ENCODE data around the gene PTK6. TPM values are rescaled to one million over a fixed set of nuclear protein-coding genes. Genes with fewer than 3 reads are reported as not detected.

Gene PTK6
- total RNA-seq, 4 donors from 2014 or later = 8.3 to 109 (median 84.5) TPM

GRCh38 chr20:63553933-63554290 is 16.7 kb upstream of the PTK6 start, which contains the start of gene FNDC11:
Gene FNDC11, plus strand, starts transcription at chr20:63554159. Its CDS starts 1,505 bp downstream, at chr20:63555664.
- Histone ChIP-seq H3K4me3 (peak within 1 kb of the TSS; percentile 44 to 60 (median 54)), H3K27me3 (no peaks in the 10 kb centered on the region), H3K4me1 (peaks cover 0 to 25% (median 18%) of the 10 kb centered on the region in 4 donors), H3K27ac (peak within 1 kb of the TSS in 2 of 4 donors; percentile 61 to 71), H3K36me3 (peaks cover 0 to 2% (median 0%) of the 10 kb centered on the region in 3 donors), H3K9me3 (no peaks in the 10 kb centered on the region)
- TF ChIP-seq POLR2A (IDR thresholded peaks at IDR 0.05) = no peak
- TF ChIP-seq, protein P1, sequence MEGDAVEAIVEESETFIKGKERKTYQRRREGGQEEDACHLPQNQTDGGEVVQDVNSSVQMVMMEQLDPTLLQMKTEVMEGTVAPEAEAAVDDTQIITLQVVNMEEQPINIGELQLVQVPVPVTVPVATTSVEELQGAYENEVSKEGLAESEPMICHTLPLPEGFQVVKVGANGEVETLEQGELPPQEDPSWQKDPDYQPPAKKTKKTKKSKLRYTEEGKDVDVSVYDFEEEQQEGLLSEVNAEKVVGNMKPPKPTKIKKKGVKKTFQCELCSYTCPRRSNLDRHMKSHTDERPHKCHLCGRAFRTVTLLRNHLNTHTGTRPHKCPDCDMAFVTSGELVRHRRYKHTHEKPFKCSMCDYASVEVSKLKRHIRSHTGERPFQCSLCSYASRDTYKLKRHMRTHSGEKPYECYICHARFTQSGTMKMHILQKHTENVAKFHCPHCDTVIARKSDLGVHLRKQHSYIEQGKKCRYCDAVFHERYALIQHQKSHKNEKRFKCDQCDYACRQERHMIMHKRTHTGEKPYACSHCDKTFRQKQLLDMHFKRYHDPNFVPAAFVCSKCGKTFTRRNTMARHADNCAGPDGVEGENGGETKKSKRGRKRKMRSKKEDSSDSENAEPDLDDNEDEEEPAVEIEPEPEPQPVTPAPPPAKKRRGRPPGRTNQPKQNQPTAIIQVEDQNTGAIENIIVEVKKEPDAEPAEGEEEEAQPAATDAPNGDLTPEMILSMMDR (IDR thresholded peaks at IDR 0.05) = no peak
- DNase-seq = peak in 2 of 3 donors; percentile 54 to 76

DNA sequence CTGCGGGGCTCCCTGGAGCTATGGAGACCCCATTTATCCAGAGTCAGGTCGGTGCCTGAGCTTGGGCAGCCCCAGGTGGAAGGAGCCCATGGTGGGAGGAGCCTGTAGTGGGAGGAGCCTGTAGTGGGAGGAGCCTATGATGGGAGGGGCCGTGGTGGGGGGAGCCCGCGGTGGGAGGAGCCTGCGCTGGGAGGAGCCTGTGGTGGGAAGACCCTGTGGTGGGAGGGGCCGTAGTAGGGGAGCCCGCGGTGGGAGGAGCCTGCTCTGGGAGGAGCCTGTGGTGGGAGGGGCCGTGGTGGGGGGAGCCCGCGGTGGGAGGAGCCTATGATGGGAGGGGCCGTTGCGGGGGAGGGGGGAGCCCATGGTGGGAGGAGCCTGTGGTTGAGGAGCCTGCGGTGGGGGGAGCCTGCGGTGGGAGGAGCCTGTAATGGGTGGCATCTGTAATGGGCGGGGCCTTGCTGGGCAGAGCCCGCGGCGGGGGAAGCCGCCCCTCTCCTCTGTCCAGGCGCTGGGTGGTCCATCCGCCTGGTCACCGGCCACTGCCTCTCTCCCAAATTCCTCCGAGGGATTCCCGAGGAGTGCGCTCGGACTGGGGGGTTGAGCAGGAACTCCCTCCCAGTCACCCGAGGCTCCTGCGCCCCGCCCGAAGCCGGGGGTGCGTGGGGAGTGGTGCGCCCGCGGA is 16.2 kb upstream of the PTK6 start:
- DNase-seq = peak; percentile 80 to 90 (median 85)
- Histone ChIP-seq H3K4me3 (peak overlapping the region; percentile 44 to 60 (median 54)), H3K9me3 (no peaks in the 10 kb centered on the region), H3K27me3 (peaks cover 0 to 4% of the 10 kb centered on the region in 2 donors), H3K4me1 (peaks cover 0 to 27% (median 15%) of the 10 kb centered on the region in 4 donors), H3K27ac (peak overlapping the region in 2 of 4 donors; percentile 61 to 71), H3K36me3 (no peaks in the 10 kb centered on the region)
- no peak for TF ChIP-seq POLR2A (IDR thresholded peaks at IDR 0.05)
- TF ChIP-seq, protein P1 (IDR thresholded peaks at IDR 0.05) = no peak

GRCh38 chr20:63552481-63553249 is 15.5 kb upstream of the PTK6 start:
- TF ChIP-seq POLR2A (IDR thresholded peaks at IDR 0.05) = no peak
- TF ChIP-seq, protein P1 (IDR thresholded peaks at IDR 0.05) = no peak
- H3K4me3 ChIP-seq = no peak overlapping the region
- no peaks in the 10 kb centered on the region for H3K36me3 ChIP-seq
- H3K27me3 ChIP-seq = peaks cover 0 to 5% of the 10 kb centered on the region in 2 donors
- no peaks in the 10 kb centered on the region for H3K9me3 ChIP-seq
- peak in 2 of 3 donors; percentile 67 to 73 for DNase-seq
- H3K27ac ChIP-seq = peak overlapping the region in 1 of 4 donors; percentile 71
- peaks cover 0 to 34% (median 15%) of the 10 kb centered on the region in 4 donors for H3K4me1 ChIP-seq

DNA sequence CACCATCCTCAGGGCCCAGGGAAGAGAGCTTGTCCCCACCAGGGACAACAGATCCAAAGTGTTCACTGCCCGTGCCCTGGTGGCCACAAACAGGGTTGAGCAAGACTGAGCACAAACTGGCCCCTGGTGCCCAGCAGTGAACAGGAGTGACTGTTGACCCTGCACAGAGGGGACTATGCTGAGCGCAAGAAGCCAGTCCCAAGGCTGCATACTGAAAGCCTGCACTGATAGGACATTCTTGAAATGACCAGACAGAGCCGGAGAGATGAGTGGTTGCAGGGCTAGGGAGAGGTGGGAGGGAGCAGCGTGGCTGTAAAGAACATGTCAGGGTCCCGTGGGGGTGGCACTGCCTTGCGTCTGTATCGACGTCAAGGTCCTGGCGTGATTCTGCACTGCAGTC is 13.9 kb upstream of the PTK6 start:
- Histone ChIP-seq H3K27ac (no peak overlapping the region), H3K36me3 (no peaks in the 10 kb centered on the region), H3K4me1 (peaks cover 0 to 46% (median 15%) of the 10 kb centered on the region in 4 donors), H3K4me3 (no peak overlapping the region), H3K27me3 (peaks cover 0 to 5% of the 10 kb centered on the region in 2 donors), H3K9me3 (no peaks in the 10 kb centered on the region)
- DNase-seq = no peak
- no peak for TF ChIP-seq POLR2A (IDR thresholded peaks at IDR 0.05)
- TF ChIP-seq, protein P1 (IDR thresholded peaks at IDR 0.05) = no peak

DNA sequence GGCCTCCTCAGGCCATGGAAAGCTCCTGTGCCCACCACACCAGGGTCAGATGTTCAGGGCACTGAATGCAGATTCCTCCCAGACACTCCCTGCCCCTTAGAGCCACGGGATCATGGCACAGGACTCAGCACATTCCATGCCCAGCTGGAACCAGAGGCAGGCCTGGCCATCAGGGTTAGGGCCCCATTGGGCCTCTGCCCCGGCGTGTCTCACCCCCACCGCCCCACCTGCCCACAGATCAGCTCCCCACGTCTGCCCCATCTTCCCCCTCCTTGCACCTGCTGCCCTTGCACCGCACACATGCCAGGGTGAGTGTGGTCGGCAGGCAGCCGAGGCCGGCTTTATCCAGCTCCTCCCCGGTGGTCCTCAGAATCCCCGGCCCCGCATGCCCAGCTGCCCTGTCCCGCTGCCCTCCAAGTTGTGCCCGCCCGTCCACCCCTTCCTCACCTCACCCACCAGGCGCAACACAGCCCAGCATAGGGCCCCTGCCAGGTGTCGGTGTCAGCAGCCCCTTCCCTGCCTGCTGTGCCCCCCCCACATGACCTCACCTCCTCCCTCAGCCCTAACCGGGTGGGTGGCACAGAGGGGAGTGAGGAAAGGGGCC is 12.6 kb upstream of the PTK6 start:
- Histone ChIP-seq H3K4me1 (peaks cover 0 to 47% (median 21%) of the 10 kb centered on the region in 4 donors), H3K27me3 (peaks cover 0 to 5% of the 10 kb centered on the region in 2 donors), H3K27ac (no peak overlapping the region)

More for the DNA sequence above, 12.6 kb upstream of the PTK6 start:
- Histone ChIP-seq H3K4me3 (no peak overlapping the region), H3K9me3 (no peaks in the 10 kb centered on the region), H3K36me3 (no peaks in the 10 kb centered on the region)
- no peak for DNase-seq
- TF ChIP-seq, protein P1 (IDR thresholded peaks at IDR 0.05) = no peak
- TF ChIP-seq POLR2A (IDR thresholded peaks at IDR 0.05) = no peak

Measured in Peyer's patch (tissue), 4 donors.